ENCODE results near the gene PHF11.

Gene PHF11

DNA sequence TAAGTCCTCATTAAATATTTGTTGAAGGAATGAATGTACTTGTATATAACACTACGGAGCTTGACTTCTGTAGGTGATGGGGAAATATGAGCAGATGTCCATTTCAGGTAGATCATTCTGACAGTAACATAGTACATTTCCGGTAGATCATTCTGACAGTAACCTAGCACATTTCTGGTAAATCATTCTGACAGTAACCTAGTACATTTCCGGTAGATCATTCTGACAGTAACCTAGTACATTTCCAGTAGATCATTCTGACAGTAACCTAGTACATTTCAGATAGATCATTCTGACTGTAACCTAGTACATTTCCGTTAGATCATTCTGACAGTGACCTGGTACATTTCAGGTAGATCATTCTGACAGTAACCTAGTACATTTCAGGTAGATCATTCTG, 2.5 kb downstream of the PHF11 start:
- DNase-seq (ENCODE audit: low read depth, low spot score), result no peak

DNA sequence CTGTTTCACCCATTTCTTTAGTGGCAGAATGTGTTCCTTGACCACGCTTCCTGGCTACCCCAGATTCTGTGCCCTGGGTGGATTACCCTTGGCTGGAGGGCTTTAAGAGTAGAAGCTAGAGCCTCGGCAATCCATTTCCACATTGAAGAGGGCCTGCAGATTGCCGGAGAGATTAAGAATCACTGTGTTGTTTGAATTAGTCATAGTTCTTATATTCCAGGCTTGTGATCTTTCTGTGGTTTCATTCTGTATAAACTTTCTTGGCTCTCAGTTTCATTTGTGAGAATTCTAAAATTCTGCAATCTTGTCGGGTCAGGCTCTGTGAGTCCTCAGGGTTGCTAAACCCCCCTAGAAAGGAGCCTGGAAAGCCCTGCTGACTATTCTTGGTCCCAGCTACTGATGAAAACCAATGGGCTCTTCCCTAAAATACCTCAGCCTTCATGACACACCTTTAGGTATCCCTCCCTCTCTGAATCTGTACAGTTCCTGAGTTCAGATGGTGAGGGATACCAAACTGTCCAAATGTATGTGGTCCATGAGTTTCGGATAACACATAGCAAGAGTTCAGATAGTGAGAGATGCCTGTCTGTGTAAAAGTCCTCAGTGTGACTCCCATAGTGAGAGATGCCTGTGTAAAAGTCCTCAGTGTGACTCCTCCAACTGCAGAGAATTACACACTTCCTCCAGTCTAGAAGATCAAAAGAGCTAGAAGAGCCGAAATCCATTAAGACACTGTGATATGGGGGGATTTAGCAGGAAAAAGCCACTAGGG, 4.3 kb downstream of the PHF11 start:
- no peak for DNase-seq (ENCODE audit: low read depth, low spot score)

DNA sequence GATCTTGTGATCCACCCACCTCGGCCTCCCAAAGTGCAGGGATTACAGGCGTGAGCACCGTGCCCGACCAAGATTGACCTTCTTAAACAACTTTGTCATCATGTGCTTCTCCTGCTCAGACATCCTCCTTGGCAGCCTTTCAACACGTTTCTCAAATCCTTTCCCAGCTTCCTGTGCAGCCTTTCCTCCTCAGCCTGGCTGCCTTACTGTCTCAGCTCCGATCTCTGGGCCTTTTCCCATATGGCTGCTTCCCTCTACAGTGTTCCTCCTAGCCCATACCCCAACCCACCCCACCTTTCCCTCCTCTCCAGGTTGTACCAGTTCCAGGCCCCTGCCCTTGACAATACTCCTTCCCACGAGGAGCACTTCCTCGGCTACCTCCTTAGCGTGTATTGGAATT, 7.2 kb downstream of the PHF11 start:
- DNase-seq (ENCODE audit: low read depth, low spot score), result no peak

DNA sequence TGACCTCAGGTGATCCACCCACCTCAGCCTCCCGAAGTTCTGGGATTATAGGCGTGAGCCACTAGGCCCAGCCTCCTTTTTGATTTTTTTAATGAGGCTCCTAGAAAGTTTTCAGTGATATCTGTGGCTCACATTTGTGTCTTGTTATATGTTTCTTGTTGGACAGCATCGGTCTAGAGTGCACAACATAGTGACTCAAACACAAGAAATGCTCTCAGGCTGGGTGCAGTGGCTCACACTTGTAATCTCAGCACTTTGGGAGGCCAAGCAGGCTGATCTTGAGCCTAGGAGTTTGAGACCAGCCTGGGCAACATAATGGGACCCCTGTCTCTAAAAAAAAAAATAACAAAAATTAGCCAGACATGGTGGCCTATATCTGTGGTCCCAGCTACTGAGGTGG, 8.2 kb downstream of the PHF11 start:
- DNase-seq (ENCODE audit: low read depth, low spot score), result no peak

DNA sequence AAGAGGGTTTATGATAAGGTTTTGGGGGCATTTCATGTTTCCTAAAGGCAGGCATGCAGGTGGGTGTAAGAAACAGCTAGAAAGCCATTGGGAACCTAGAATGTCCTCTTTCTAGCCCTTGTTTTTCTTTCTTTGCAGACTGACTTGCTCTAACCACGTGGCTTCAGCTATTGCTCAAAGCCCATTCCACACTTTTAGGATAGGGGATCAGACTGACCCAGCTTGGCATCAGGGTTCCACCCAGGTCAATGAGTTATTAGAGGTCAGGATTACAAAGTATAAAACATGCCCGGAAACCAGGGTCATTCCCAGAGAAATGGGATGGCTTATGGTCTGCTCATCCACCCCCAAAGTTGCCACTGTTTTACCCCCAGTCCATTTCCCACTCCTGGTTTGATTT, 16.8 kb downstream of the PHF11 start:
- no peak for DNase-seq (ENCODE audit: low read depth, low spot score)

DNA sequence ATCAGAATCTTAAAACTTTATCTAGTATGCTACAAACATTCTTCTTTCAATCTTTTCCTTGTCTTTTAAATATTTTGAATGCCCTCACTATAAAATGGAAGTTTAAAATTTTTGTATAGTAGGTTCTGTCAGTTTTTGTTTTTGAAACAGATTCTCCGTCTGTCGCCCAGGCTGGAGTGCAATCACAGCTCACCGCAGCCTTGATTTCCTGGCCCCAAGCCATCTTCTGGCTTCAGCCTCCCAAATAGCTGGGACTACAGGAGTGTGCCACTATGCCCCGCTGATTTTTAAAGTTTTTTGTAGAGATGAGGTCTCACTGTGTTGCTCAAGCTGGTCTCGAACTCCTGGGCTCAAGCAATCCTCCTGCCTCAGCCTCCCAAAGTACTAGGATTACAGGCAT, 20.7 kb downstream of the PHF11 start:
- no peak for DNase-seq (ENCODE audit: low read depth, low spot score)

DNA sequence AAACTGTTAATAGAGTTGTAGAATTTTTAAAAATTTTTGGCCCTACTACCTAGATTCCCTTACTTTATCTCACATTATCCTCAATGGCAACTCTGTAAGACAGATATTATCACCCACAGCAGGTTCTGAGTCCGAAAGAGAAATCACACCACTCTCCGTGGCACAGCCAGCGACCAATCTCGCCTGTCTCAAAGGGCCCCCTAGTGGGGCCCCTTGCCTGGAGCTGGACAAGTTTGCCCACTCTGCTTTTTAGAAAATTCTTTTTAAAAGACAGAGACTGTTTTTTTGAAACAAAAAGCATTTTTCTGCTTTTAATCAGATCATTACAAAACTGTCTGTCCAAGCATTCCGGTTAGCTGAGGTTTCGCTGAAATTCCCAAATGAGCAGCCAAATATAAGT, 21.7 kb downstream of the PHF11 start:
- DNase-seq (ENCODE audit: low read depth, low spot score), result no peak

DNA sequence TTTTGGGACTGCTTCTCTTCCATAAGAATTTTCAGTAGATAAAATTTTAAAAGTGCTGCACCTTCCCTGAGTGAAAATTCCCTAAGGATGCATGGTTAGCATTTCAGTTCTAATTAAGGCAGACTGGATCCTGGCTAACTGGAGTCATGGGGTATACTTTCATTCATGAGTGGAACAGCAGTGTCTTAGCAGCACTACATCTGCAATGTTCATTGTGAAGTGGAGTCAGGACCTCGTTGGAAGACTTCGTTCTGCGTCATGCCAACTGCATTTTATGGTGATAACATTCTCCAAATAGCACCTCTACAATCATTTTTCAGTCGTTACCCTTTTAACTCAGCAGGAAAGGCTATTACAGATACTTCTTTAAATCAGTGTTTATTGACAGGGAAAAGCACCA, 25.5 kb downstream of the PHF11 start:
- DNase-seq (ENCODE audit: low read depth, low spot score), result no peak

- no peak for DNase-seq (ENCODE audit: low read depth, low spot score)
Observed at GRCh38 chr13:49524740-49525501, 29.2 kb downstream of the PHF11 start.

- no peak for DNase-seq (ENCODE audit: low read depth, low spot score)
Observed at GRCh38 chr13:49527123-49527522, 31.4 kb downstream of the PHF11 start.

GRCh38 chr13:49528161-49528560, 32.4 kb downstream of the PHF11 start:
- no peak for DNase-seq (ENCODE audit: low read depth, low spot score)

DNA sequence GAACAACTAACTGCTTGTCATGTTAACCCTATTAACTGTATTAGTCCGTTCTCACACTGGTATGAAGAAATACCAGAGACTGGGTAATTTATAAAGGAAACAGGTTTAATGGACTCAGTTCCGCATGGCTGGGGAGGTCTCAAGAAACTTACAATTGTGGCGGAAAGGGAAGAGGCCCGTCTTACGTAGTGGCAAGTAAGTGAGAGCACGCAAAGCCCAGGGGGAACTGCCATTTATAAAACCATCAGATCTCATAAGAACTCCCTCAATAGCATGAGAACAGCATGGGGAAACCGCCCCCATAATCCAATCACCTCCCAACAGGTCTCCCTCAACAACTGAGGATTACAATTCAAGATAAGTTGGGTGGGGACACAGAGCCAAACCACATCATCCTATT, 34.7 kb downstream of the PHF11 start:
- DNase-seq (ENCODE audit: low read depth, low spot score), result no peak

GRCh38 chr13:49532593-49532992, 36.8 kb downstream of the PHF11 start:
- no peak for DNase-seq (ENCODE audit: low read depth, low spot score)

DNA sequence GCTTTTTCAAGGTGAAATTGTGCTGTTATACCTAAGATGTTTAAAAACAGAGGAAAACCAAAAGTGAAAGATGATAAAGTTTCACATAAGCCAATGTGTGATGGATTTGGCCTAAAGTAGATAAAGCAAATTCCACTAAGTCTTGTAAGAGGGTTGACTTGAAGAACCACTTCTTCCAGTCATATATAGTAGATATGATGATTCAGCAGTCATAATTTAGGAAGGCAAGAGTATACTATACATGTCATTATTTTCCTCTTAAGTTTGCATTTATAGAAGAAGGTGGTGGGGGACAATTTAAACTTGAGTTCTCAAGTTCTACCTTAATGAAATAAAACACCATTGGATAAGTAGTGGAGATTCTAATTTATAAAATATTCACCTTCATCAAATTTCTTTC, 37.3 kb downstream of the PHF11 start:
- DNase-seq (ENCODE audit: low read depth, low spot score), result no peak

- DNase-seq (ENCODE audit: low read depth, low spot score), result no peak
Observed at GRCh38 chr13:49533591-49534269, 38.0 kb downstream of the PHF11 start.

GRCh38 chr13:49536144-49536873, 40.6 kb downstream of the PHF11 start:
- no peak for DNase-seq (ENCODE audit: low read depth, low spot score)

DNA sequence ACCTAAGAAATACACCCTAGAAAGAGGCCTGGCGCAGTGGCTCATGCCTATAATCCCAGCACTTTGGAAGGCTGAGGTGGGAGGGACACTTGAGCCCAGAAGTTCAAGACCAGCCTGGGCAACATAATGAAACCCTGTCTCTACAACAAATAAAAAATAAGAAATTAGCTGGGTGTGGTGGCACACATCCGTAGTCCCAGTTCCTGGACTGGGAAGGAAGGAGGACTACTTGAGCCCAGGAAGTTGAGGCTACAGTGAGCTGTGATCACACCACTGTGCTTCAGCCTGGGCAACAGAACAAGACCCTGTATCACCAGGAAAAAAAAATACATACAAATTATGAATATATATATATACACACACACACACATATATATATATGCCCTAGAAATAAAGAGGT, 42.7 kb downstream of the PHF11 start:
- DNase-seq (ENCODE audit: low read depth, low spot score), result no peak

- no peak for DNase-seq (ENCODE audit: low read depth, low spot score)
Observed at GRCh38 chr13:49539313-49539712, 43.6 kb downstream of the PHF11 start.

DNA sequence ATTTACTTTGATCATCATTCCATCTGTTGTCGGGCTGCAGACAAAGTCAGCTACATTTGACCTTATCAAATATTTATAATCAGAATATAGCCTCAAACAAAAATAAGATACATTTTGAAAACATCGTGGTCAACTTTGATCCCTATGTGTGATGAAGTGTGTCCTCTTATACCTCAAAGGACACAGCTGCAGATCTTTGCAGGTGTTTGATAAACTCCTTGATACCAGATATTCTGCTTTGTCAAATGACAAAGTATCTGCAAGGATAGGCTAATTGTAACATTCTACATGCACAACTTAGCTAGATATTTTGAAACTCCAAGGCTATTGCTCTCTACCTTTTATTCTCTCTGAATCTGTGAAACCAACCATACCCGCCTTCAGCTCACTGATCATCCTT, 44.0 kb downstream of the PHF11 start:
- DNase-seq (ENCODE audit: low read depth, low spot score), result no peak

GRCh38 chr13:49540552-49540951, 44.8 kb downstream of the PHF11 start:
- DNase-seq (ENCODE audit: low read depth, low spot score), result no peak

GRCh38 chr13:49543656-49544055, 47.9 kb downstream of the PHF11 start:
- DNase-seq (ENCODE audit: low read depth, low spot score), result no peak

DNA sequence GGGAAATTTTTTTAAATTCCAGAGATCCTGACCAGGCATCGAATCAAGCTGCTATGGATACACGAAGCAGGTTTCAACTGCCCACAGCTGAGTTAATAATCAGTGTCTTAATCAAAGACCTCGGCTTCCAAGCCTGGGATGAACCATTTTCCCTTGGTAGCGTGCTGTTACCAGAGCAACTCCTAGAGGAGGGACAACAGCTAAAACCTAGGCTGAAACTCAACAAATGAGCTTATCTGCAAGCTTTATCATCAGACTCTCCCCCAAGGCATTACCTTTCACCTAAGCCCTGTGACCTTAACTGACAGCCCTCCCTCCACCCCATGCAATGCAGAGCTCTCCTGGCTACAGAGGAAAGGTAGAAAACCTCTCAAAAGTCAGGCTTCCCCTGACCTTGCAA, 49.9 kb downstream of the PHF11 start:
- no peak for DNase-seq (ENCODE audit: low read depth, low spot score)

Measured in activated naive CD8-positive, alpha-beta T cell treated with anti-CD3 and anti-CD28 coated beads, Interleukin-2, amount 50 U/mL, for 16 hours (primary cell).